Sigmoid colon (tissue), 7 donors: ENCODE results near the gene PCDHGA6. TPM values are rescaled to one million over a fixed set of nuclear protein-coding genes. Genes with fewer than 3 reads are reported as not detected.
A peak's percentile ranks its signal among the peaks of the same experiment; 100 is the strongest.
"Not testable (repeated sequence)": the region's sequence is repeated elsewhere in the genome, so short reads cannot be mapped to it uniquely, and the experiment has no call there.

ENCODE experiments used
- DNase-seq: peaks from one replicate; pipeline ENCODE4 v3.0.0-alpha.2; 2019
- H3K27ac ChIP-seq, 4 donors: fragments of 200-600 bp; sonication (generic); one replicate each; pipeline ENCODE4 v1.5.1; 2016 to 2019; ENCODE audit warnings: mild to moderate bottlenecking in 1 of 4
- H3K27me3 ChIP-seq, 3 donors: fragments of 200-600 bp; sonication (generic); one replicate each; pipeline ENCODE4 v1.5.1; 2019; ENCODE audit warnings: mild to moderate bottlenecking in 1 of 3
- H3K36me3 ChIP-seq, 4 donors: fragments of 200-600 bp; sonication (generic); one replicate each; pipeline ENCODE4 v1.5.1; 2016 to 2019
- H3K4me1 ChIP-seq, 4 donors: fragments of 200-600 bp; sonication (generic); one replicate each; pipeline ENCODE4 v1.5.1; 2017 to 2019
- H3K4me3 ChIP-seq, 4 donors: fragments of 200-600 bp; sonication (generic); one replicate each; pipeline ENCODE4 v1.5.1; 2017 to 2019; ENCODE audit warnings: mild to moderate bottlenecking in 2 of 4, moderate library complexity in 1 of 4
- H3K9me3 ChIP-seq, 4 donors: fragments of 200-600 bp in 3 of 4; sonication (generic) in 3 of 4; one replicate each; pipeline versions ENCODE4 v1.5.1 to v1.6.1; 2013 to 2019
- CTCF ChIP-seq, 4 experiments: fragments of 450-650 bp in 3 of 4; fragments of 200-600 bp in 1 of 4; IDR thresholded peaks; one replicate each; pipeline ENCODE4 v1.5.1; 2016 to 2019; ENCODE audit warnings: antibody characterized with exemption in 4 of 4, mild to moderate bottlenecking in 3 of 4, moderate library complexity in 2 of 4
- EP300 ChIP-seq, 4 donors: sonication (generic); formaldehyde crosslinking; IDR thresholded peaks; one replicate each; pipeline ENCODE4 v1.6.1; 2017; ENCODE audit warnings: antibody characterized with exemption in 4 of 4
- POLR2A ChIP-seq, 2 donors: fragments of 450-650 bp; IDR thresholded peaks; one replicate each; pipeline ENCODE4 v1.6.1; 2016; ENCODE audit warnings: antibody characterized with exemption in 2 of 2, mild to moderate bottlenecking in 2 of 2, moderate library complexity in 2 of 2
- POLR2AphosphoS5 ChIP-seq, 4 donors: sonication (generic); formaldehyde crosslinking; IDR thresholded peaks; one replicate each; pipeline ENCODE4 v1.6.1; 2017; ENCODE audit warnings: antibody characterized with exemption in 4 of 4
- WGBS, 2 donors: extraction: QIAGEN DNeasy Blood & Tissue Kit; methylation state at CpG; one replicate each; pipeline ENCODE4 v1.1.7; 2013; 5-methylcytosine and 5-hydroxymethylcytosine counted together
- intact Hi-C: fragments of 100-400 bp; cut with DNase I; formaldehyde crosslinking; loops from one replicate; pipeline ENCODE4 v1.15.1; 2023
- polyA plus RNA-seq, 3 donors: library from polyadenylated mRNA; stranded (reverse); fragments of 200-250 nt; gene quantifications; one replicate each; pipeline ENCODE4 v1.2.3, GENCODE V29; 2013
- total RNA-seq, 4 donors: library from RNA; depleted of rRNA; stranded (reverse); fragments of >200 nt; gene quantifications; one replicate each; pipeline ENCODE4 v1.1.0, GENCODE V29; 2016
- donor health status: healthy with polysubstance abuse.
- donor health status: Bipolar disorder and iron deficiency.
- donor health status: healthy.

Gene PCDHGA6
- total and polyA plus RNA-seq, 7 donors: 0.85 to 13.6 (median 5.8) TPM; not detected in 2

DNA sequence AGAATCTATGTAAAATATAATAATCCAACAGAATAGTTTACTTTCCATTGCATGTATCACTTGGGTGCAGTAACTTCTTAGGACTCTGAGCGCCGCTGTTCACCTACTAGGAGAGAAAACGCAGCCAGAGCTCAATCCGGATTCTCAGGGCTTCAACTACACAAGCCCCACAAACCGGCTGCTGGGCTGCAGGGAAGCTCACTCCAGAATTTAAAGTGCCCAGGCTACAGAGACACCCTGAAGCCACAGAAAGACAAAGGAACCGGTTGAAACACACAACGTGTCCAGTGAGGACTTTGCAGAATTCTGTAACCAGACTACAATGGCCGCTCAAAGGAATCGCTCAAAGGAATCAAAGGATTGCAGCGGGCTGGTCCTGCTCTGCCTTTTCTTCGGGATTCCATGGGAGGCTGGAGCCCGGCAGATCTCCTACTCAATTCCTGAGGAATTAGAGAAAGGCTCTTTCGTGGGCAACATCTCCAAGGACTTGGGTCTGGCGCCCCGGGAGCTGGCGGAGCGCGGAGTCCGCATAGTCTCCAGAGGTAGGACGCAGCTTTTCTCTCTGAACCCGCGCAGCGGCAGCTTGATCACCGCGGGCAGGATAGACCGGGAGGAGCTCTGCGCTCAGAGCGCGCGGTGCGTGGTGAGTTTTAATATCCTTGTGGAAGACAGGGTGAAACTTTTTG is 39.3 kb downstream of the PCDHGA6 start, which contains the start of gene PCDHGA10:
PCDHGA10 (plus strand) TSS at position 134 of the 686 bp plus-strand sequence; CDS start at position 323, 189 bp downstream.
- peaks cover 0 to 11% (median 0%) of the 10 kb centered on the region in 4 donors for H3K36me3 ChIP-seq
- no peak for DNase-seq
- WGBS, 2 donors: 13 to 35% methylated on average over 31 of the region's 31 CpGs
- intact Hi-C loops: no loop called here
- peak within 1 kb of the TSS in 3 of 4 donors; percentile 8 to 23 (median 19) for H3K4me3 ChIP-seq
- TF ChIP-seq CTCF (IDR thresholded peaks at IDR 0.05): peak in 1 of 4 experiments; percentile 13
- TF ChIP-seq POLR2AphosphoS5 (IDR thresholded peaks at IDR 0.05): no peak
- H3K4me1 ChIP-seq: no peaks in the 10 kb centered on the region
- H3K27ac ChIP-seq: peak within 1 kb of the TSS in 1 of 4 donors; percentile 3
- peaks cover 40 to 88% (median 71%) of the 10 kb centered on the region in 4 donors for H3K9me3 ChIP-seq
- H3K27me3 ChIP-seq: no peaks in the 10 kb centered on the region

GRCh38 chr5:141413540-141414069 is 39.9 kb downstream of the PCDHGA6 start:
- Histone ChIP-seq H3K4me1 (peaks cover 0 to 4% (median 0%) of the 10 kb centered on the region in 4 donors), H3K27ac (no peak overlapping the region), H3K4me3 (peak overlapping the region in 3 of 4 donors; percentile 8 to 23 (median 19)), H3K27me3 (no peaks in the 10 kb centered on the region), H3K9me3 (peaks cover 42 to 88% (median 72%) of the 10 kb centered on the region in 4 donors), H3K36me3 (peaks cover 0 to 11% (median 0%) of the 10 kb centered on the region in 4 donors)
- TF ChIP-seq EP300 (IDR thresholded peaks at IDR 0.05) (no peak), POLR2AphosphoS5 (IDR thresholded peaks at IDR 0.05) (no peak), POLR2A (IDR thresholded peaks at IDR 0.05) (no peak)
- intact Hi-C loops: no loop called here
- 16 to 38% methylated on average over 25 of the region's 25 CpGs for WGBS, 2 donors
- DNase-seq: peak; percentile 48

DNA sequence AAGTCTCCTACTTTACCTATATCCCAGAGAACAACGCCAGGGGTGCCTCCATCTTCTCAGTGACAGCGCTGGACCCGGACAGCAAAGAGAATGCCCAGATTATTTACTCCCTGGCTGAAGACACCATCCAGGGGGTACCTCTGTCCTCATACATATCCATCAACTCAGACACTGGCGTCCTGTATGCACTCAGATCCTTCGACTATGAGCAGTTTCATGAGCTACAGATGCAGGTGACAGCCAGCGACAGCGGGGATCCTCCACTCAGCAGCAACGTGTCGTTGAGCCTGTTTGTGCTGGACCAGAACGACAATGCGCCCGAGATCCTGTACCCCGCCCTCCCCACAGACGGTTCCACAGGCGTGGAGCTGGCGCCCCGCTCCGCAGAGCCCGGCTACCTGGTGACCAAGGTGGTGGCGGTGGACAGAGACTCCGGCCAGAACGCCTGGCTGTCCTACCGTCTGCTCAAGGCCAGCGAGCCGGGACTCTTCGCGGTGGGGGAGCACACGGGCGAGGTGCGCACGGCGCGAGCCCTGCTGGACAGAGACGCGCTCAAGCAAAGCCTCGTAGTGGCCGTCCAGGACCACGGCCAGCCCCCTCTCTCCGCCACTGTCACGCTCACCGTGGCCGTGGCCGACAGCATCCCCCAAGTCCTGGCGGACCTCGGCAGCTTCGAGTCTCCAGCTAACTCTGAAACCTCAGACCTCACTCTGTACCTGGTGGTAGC is 41.0 kb downstream of the PCDHGA6 start:
- intact Hi-C loops: loop anchor here (5.0 kb wide), 2 partner anchors 63 to 143 kb away; partner anchors contain the start of gene PCDHGC3
- peaks cover 42 to 88% (median 71%) of the 10 kb centered on the region in 4 donors for H3K9me3 ChIP-seq
- not testable (repeated sequence) for H3K4me1 ChIP-seq, H3K4me3 ChIP-seq, DNase-seq, H3K27me3 ChIP-seq, H3K27ac ChIP-seq
- 36 to 66% methylated on average over 46 of the region's 46 CpGs for WGBS, 2 donors
- H3K36me3 ChIP-seq: peaks cover 0 to 11% (median 0%) of the 10 kb centered on the region in 4 donors

DNA sequence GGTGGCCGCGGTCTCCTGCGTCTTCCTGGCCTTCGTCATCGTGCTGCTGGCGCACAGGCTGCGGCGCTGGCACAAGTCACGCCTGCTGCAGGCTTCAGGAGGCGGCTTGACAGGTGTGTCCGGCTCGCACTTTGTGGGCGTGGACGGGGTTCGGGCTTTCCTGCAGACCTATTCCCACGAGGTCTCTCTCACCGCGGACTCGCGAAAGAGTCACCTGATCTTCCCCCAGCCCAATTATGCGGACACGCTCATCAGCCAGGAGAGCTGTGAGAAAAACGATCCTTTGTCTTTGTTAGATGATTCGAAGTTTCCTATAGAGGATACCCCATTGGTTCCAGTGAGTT is 41.6 kb downstream of the PCDHGA6 start:
- not testable (repeated sequence) for DNase-seq, H3K27me3 ChIP-seq, H3K4me1 ChIP-seq, H3K4me3 ChIP-seq, H3K27ac ChIP-seq
- Histone ChIP-seq H3K9me3 (peaks cover 42 to 88% (median 71%) of the 10 kb centered on the region in 4 donors), H3K36me3 (peaks cover 0 to 11% (median 0%) of the 10 kb centered on the region in 4 donors)
- 28 to 64% methylated on average over 24 of the region's 24 CpGs for WGBS, 2 donors
- intact Hi-C loops: loop anchor here (5.0 kb wide), 2 partner anchors 62 to 142 kb away; partner anchors contain the start of gene PCDHGC3

GRCh38 chr5:141417494-141418172 is 43.9 kb downstream of the PCDHGA6 start, which contains the start of gene PCDHGB7:
Gene PCDHGB7 (plus strand): TSS chr5:141417677. CDS start chr5:141417860, 183 bp downstream.
- not testable (repeated sequence) for H3K4me1 ChIP-seq, H3K36me3 ChIP-seq, H3K27me3 ChIP-seq
- DNase-seq: peak; percentile 86
- Histone ChIP-seq H3K4me3 (peak within 1 kb of the TSS; percentile 27 to 44 (median 39)), H3K27ac (peak within 1 kb of the TSS; percentile 45 to 61 (median 55)), H3K9me3 (peaks cover 59 to 92% (median 81%) of the 10 kb centered on the region in 4 donors)
- WGBS, 2 donors: 8 to 47% methylated on average over 47 of the region's 47 CpGs
- intact Hi-C loops: loop anchor here (5.0 kb wide), 2 partner anchors 60 to 140 kb away; partner anchors contain the start of gene PCDHGC3
- peak; percentile 43 to 51 (median 46) for TF ChIP-seq CTCF (IDR thresholded peaks at IDR 0.05)
